ENCODE data around the gene AGPAT2.

- TF ChIP-seq SIN3A (IDR thresholded peaks at IDR 0.05; ENCODE audit: borderline replicate concordance, low read depth, low read length): no peak
- no peak for TF ChIP-seq POLR2AphosphoS5 (IDR thresholded peaks at IDR 0.05; ENCODE audit: low read depth, low read length)
- no peak for TF ChIP-seq CTCF (IDR thresholded peaks at IDR 0.05)
- no peak for TF ChIP-seq RCOR1 (IDR thresholded peaks at IDR 0.05; ENCODE audit: low read length)
- no peak for TF ChIP-seq ELF1 (IDR thresholded peaks at IDR 0.05)
- no peak for TF ChIP-seq MAX (IDR thresholded peaks at IDR 0.05; ENCODE audit: low read depth)
- TF ChIP-seq USF2 (IDR thresholded peaks at IDR 0.05; ENCODE audit: borderline replicate concordance, low read depth, low read length): no peak
- no peak for TF ChIP-seq SMC3 (IDR thresholded peaks at IDR 0.05; ENCODE audit: low read depth, low read length)
These were observed 40.2 kb downstream of the AGPAT2 start for GRCh38 chr9:136646827-136647711.
